Measurements from ENCODE around the gene PARD3B.

PARD3B gene

DNA sequence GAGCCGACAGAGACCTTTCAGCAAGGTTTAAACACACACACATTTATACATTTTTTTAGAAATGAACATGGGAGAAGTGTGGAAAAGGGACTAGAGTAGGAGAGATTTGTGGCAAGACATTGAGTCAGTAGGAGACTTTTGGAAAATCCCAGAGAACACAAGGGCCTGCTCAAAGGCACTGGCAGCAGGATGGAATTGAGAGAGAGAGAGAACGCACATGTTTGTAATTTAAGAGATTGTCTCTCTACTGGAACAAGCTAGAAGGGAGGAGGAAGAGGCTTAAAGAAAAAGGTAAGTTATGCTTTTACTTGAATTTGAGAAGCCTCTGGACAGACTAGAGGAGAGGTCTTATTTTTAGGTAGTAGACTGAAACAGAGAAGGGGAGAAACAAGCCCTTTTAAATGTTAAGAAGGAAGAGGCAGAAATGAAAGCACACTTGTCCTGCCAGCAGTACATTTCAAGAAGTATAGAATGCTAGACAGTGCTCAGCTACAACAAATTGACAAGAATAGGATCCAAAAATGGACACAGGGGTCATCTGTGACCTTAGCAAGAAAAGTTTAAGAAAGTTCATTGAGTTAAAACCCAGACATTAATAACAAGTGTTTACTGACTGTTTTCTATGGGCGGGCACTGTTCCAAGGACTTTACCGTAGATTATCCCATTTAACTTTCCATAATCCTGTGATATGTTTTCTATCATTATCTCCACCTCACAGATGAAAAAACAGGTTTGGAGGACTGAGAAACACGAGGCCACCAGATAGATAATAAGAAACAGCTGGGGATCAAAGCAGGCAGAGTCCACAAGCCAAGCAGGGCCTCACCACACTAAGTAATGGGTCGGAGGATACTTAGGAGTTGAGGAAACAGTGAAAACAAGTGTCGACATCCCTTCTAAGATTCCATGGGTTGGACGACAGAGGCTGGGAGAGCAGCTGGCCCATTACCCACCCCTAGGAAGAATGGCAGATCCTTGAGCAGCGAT is 830.5 kb downstream of the PARD3B start:
- peak; percentile 58 for DNase-seq

DNA sequence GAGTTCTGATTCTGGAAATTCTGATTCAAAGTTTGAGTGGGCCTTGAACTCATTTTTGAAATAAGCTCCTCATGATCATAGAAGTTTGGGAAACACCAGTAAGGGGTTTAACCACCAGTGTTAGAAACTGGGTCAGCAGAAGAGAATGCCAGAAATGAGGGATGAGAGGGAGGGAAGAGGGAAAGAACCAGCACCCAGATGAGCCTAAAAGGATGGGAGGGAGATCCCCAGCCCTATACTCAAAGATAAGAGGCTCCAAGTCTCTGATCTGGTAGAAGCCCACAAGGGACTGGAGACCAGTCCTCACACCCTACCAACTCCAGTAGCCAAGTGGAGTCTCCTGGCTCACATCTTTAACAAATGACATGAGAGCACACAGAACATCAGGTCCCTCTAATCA is 832.0 kb downstream of the PARD3B start:
- no peak for DNase-seq

GRCh38 chr2:205383601-205384000 is 838.3 kb downstream of the PARD3B start:
- no peak for DNase-seq

- DNase-seq: peak; percentile 63
Measured at GRCh38 chr2:205386109-205386508, 840.8 kb downstream of the PARD3B start.

DNA sequence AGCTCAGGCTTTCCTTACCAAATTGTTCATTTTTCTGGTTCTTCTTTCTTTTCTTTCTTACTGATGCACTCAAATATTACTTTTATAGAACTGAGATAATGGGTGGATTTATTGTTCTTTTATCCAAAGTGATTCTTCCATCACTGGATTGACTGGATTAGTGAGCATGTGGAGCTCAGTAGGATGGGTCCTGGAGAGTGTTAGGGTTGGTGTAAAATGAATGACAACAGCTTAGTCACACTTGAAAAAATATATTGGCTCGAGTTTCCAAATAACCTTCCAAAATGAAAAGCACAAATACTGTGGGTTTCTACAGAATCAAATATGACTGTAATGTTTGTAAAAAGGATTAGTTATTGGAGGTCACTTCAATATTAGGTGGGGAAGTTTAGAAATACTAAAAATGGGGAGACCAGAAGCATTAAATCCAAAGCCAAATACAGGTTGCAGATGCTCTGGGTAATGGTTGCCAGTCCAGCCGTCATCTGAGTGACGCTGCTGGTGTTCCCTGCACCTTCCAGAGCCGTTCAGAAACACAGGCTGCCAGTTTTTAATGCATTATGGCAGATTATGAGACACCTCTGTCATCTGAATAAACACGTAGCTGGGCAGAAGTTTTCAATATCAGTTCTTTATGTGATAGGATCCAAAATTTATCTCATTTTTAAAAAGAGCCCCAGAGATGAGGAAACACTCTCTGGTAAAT is 842.2 kb downstream of the PARD3B start:
- DNase-seq: no peak

DNA sequence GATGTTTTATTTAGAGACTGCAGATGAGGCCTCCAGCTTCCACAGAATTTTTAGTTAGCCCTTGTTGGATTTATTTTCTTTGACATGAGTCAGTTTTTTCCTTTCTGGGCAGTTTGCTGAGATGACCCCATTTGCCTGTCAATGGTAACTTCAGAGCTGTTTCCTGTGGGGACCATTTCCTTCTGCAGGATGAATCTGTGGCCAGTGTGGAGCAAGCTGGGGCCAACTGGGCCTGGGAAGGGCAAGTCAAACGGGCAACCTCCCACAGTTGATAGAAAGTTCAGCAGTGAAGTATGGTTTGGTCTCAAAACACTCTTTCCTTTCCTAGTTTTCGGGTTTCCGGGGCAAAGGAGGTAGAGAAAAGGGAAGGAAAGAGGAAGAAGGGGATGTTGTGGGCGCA is 845.6 kb downstream of the PARD3B start:
- no peak for DNase-seq

DNA sequence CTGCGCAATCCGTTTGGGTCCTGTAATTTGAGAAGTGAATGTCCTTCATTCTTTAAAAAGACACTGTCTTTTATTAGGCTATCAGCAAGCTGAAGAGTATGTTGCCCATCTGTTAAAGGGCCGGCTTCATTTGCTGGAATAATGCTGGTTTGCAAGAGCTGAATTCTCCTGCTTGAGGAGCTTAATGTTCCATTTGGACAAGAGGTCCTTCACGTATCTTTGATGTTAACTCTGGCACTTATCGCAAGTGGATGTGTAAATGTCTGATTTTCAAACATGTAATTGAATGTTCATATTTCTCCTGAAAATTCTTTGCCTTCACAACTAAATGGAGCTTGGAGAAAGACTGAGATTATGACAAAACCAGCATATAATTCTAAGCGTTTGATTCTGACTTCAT is 856.2 kb downstream of the PARD3B start:
- DNase-seq: no peak

DNA sequence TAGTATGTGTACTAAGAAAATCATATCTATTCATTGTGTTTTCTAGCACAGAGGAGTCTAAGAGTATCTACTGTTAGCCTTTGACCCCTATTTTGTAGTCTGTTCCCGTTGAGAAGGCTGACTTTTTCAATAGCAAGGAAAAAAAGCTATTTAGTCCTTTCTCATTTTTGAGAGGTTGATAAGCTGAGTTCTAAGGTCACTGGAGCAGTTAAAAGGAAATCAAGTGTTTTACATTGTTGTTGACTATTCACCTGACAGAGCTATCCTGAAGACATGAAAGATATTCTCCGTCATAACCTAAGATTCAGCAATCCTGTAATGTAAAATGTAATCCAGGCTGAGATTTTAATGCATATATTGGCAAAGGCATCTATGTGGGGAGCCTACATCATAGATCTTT is 856.7 kb downstream of the PARD3B start:
- no peak for DNase-seq

DNA sequence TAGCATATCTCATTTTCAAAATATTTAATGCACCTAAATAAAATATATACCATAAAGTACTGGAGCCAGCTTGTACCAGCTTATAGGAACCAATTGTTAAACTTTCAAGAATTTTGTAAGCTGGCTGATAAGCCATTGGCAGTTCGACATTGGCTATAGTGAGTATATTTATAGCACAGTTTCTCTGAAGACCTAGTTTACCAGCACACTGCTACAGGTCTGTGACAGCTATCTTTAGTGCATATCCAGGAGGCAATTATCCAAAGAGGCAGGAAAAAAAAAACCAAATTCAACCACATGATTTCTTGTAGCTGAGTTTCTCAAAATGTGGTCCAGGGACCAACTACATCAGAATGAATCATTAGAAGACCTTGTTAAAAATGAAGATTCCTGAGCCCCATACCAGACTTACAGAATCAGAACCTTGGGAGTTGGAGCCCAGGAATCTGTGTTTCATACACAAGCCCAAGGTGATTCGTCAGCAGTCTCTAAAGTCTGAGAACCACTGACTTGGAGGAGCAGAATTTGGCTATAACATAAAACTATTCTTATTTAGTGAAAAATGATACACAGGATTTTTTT is 858.1 kb downstream of the PARD3B start:
- peak; percentile 97 for DNase-seq

DNA sequence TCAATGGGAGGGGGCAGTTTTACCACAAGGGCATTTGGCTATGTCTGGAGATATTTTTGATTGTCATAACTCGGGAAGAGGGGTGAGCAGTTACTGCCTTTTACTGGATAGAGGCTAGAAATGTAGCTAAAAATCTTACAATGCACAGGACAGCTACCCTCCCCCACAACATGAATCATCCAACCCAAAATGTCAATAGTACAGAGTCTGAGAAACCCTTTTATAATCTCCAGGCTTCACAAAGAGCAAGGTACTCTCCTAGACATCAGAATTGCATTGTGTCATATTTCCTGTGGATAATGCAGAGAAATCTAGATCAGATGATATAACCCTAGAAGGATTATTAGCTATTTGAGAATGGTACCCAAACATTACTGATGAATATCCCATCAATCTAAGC is 859.9 kb downstream of the PARD3B start:
- DNase-seq: peak; percentile 81

- DNase-seq: peak; percentile 94
Measured at GRCh38 chr2:205405752-205406151, 860.5 kb downstream of the PARD3B start.

- peak; percentile 97 for DNase-seq
Measured at GRCh38 chr2:205407984-205408383, 862.7 kb downstream of the PARD3B start.

DNA sequence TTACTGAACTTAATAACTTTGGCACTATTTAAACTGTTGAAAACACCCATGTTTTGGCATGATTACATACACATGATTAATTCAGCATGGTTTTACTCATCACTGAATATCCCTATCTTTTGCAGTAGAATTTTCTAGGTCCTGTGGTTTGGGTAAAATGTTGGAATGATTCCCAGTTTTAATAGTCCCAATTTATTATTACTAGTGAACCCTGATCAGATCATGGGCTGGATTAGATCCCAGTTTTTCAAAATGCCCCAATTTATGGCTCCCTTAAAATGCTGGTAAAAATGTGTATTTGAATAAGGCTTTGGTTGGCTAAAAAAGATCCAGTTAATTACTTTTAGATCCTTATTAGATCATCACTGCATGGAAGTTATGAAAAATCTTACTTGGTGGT is 863.4 kb downstream of the PARD3B start:
- DNase-seq: peak; percentile 88

DNA sequence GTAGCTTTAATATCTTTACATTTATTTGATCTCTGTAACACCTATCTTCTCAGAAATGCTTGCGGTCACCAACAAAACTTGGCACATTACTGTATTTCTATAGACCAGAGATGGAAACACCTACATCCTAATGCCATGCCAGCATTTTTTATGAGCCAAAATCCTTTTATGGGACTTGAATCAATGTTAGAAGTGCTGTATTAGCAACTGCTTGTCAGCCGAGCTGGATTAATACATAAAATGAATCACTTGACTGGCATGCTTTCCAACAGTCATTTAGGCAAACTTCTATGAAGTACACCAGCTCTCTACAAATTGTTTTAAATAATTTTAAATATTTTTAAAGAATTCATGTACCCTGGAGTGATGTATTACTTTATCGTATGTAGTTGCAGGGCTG is 864.1 kb downstream of the PARD3B start:
- DNase-seq: peak; percentile 65

DNA sequence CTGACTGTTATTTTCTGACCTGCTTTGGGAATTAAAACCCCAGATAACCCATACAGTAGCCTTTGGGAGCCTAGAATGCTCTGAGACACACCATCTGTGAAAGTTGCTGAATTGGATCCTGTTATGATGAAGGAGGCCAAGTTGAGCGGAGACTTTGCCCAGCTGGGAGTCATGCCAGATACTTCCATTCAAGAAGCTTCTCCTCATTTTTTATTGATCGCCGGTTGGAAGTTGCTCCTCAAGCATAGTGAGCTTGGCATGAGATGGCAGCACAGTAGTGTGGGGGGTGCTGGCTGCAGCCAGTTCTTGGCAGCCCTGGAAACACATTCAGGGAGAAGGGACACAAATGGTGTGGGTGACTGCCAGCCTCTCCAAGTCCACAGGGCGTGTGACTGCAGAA is 866.3 kb downstream of the PARD3B start:
- no peak for DNase-seq

GRCh38 chr2:205424326-205424725 is 879.1 kb downstream of the PARD3B start:
- DNase-seq: no peak

DNA sequence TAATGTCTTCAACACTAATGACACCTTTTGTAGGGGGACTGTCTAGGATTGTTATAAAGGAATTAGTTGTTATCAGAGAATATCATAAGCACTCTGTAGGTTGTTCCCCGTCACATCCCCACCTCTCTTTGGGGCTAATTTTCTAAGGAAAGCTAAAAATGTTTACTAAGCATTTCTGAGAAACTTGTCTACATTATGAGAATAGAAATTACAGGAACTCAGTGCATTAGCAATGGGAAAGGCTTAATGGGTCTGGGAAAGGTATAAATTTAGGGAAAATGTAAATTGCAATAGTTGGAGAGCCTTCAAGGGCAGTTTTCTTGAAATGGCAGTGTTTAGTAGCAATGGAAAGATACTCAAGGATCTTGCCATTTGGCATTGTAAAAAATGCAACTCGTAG is 879.8 kb downstream of the PARD3B start:
- no peak for DNase-seq

- DNase-seq: peak; percentile 74
Measured at GRCh38 chr2:205427112-205427511, 881.8 kb downstream of the PARD3B start.

- peak; percentile 59 for DNase-seq
Measured at GRCh38 chr2:205428811-205429210, 883.5 kb downstream of the PARD3B start.

DNA sequence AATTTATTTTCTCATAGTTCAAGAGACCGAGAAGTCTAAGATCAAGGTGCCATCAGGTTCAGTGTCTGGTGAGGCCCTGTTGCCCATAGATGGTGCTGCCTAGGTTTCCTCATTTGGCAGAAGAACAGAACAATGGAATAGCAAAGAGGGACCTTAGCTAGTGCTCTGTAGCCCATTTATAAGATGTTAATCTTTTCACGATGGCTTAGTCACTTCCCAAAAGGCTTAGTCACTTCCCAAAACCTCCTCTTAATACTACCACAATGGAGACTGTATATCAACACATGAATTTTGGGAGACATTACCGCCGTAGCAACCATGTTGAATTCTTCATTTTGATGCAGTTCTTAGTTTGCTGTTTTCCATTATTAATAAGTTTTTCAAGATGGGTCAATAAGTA is 890.7 kb downstream of the PARD3B start:
- peak; percentile 12 for DNase-seq

GRCh38 chr2:205438241-205438640 is 893.0 kb downstream of the PARD3B start:
- peak; percentile 59 for DNase-seq

- DNase-seq: no peak
Measured at GRCh38 chr2:205439621-205440020, 894.3 kb downstream of the PARD3B start.

DNA sequence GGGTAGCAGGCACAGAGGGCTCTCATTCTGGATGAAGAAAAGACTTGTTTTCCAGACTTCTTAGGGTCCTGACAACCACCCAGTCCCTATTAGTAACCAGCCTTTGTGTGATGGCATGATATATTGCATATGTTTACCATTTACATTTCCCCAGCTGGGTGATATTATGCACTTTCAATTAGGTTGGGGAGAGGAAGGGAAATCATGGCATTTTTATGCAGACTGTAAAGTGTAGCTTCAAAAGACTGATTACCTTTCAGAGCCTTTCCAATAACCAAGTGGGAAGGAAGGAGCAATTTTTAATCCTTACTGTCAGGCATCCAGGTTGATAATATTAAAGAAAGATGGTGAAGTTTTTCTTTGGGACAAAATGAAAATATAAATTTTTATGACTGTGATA is 896.2 kb downstream of the PARD3B start:
- no peak for DNase-seq

- DNase-seq: no peak
Measured at GRCh38 chr2:205448189-205448588, 902.9 kb downstream of the PARD3B start.

Data from fibroblast of upper back skin (primary cell).